Measurements from ENCODE around the gene HOXC10.

HOXC10 gene

DNA sequence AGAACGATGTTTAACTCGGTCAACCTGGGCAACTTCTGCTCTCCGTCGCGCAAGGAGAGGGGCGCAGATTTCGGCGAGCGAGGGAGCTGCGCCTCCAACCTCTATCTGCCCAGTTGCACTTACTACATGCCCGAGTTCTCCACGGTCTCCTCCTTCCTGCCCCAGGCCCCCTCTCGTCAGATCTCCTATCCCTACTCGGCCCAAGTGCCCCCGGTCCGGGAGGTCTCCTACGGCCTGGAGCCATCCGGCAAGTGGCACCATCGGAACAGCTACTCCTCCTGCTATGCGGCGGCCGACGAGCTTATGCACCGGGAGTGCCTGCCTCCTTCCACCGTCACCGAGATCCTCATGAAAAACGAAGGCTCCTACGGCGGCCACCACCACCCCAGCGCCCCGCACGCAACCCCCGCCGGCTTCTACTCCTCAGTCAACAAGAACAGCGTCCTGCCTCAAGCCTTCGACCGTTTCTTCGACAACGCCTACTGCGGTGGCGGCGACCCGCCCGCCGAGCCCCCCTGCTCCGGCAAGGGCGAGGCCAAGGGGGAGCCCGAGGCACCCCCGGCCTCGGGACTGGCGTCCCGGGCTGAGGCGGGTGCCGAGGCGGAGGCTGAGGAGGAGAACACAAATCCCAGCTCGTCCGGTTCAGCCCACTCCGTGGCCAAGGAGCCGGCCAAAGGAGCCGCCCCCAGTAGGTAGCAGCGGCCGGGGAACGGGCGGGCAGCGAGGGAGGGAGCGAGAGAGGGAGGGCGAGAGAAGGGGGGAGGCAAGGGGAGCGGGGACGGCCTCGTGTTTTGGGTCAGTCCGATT is 11.5 kb upstream of the HOXC10 start:
- no peak for DNase-seq (ENCODE audit: low spot score)
- no peak for TF ChIP-seq CTCF (IDR thresholded peaks at IDR 0.05; ENCODE audit: borderline replicate concordance, control extremely low read depth, extremely low read depth, insufficient read depth, missing control alignments)
- in situ Hi-C loops (cut with MboI; ENCODE audit: low sequenced_read_pairs, unreplicated experiment): no loop called here

- peak; percentile 72 for DNase-seq (ENCODE audit: low spot score)
- in situ Hi-C loops (cut with MboI; ENCODE audit: low sequenced_read_pairs, unreplicated experiment): no loop called here
- no peak for TF ChIP-seq CTCF (IDR thresholded peaks at IDR 0.05; ENCODE audit: borderline replicate concordance, control extremely low read depth, extremely low read depth, insufficient read depth, missing control alignments)
Observed at GRCh38 chr12:53974084-53975063, 10.6 kb upstream of the HOXC10 start, which contains the start of gene HOTAIR. HOTAIR (minus strand) TSS chr12:53974954.

- no peak for TF ChIP-seq CTCF (IDR thresholded peaks at IDR 0.05; ENCODE audit: borderline replicate concordance, control extremely low read depth, extremely low read depth, insufficient read depth, missing control alignments)
- in situ Hi-C loops (cut with MboI; ENCODE audit: low sequenced_read_pairs, unreplicated experiment): no loop called here
- DNase-seq (ENCODE audit: low spot score): no peak
Observed at GRCh38 chr12:53975064-53975471, 9.9 kb upstream of the HOXC10 start.

DNA sequence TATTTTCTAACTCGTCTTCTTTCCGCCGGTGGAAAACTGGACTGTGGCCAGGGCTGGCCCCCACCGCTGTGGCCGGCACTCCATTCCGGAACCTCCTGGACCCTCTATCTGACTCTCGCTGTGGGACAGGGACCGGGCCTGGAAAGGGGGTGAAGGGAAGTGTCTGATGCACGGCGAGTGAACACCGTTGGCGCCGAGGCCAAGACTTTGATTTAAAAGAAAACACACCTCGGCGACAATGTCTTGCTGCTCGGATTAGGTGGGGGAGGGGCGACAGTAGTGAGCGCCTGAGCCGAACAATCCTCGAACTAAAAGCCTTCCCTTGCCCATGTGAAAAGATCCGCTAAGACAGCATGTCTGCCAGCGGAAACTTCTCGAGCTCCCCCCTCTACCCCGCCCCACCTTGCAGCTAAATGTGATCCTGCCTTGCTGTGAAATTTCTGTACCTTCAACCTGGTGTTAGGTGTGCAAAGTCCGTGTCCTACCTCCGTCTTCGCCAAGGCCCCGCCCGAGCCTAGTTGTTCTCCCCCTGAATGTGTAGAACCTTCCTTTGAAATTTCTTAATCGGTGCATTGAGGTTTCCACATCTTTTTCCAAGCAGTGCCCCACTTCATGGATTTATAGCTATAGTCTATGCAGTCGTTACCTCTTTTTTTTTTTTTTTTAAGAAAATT is 9.3 kb upstream of the HOXC10 start:
- in situ Hi-C loops (cut with MboI; ENCODE audit: low sequenced_read_pairs, unreplicated experiment): no loop called here
- DNase-seq (ENCODE audit: low spot score): no peak
- no peak for TF ChIP-seq CTCF (IDR thresholded peaks at IDR 0.05; ENCODE audit: borderline replicate concordance, control extremely low read depth, extremely low read depth, insufficient read depth, missing control alignments)

GRCh38 chr12:53976172-53976822 is 8.6 kb upstream of the HOXC10 start:
- no peak for DNase-seq (ENCODE audit: low spot score)
- no peak for TF ChIP-seq CTCF (IDR thresholded peaks at IDR 0.05; ENCODE audit: borderline replicate concordance, control extremely low read depth, extremely low read depth, insufficient read depth, missing control alignments)
- in situ Hi-C loops (cut with MboI; ENCODE audit: low sequenced_read_pairs, unreplicated experiment): no loop called here

All from GM13976 (cell line).